Activated CD4-positive, alpha-beta memory T cell treated with anti-CD3 and anti-CD28 coated beads, Interleukin-2, amount 10 ng/mL, durations not matched to agents 7 days and 5 days (primary cell): ENCODE measurements around the gene ASGR2. TPM values are rescaled to one million over a fixed set of nuclear protein-coding genes. Genes with fewer than 3 reads are reported as not detected.

ENCODE experiments used
- CTCF ChIA-PET: fragments of 350-600 bp; sonication (Branson Sonifier 250); formaldehyde crosslinking; loops from one replicate; lab custom pipeline; 2021; ENCODE audit warnings: antibody characterized with exemption, inconsistent platforms; lab: Charles Lee
- POLR2A ChIA-PET: fragments of 350-600 bp; sonication (Branson Sonifier 250); formaldehyde crosslinking; loops from one replicate; lab custom pipeline; 2021; ENCODE audit warnings: antibody characterized with exemption; lab: Charles Lee
- DNase-seq: peaks from one replicate; pipeline ENCODE4 v3.0.0-alpha.2; 2020
- H3K27ac Mint-ChIP-seq: one replicate; pipeline ENCODE4 v1.8.0; 2021; ENCODE audit warnings: mild to moderate bottlenecking, mixed read lengths
- H3K27me3 Mint-ChIP-seq: one replicate; pipeline ENCODE4 v1.8.0; 2021; ENCODE audit warnings: mixed read lengths
- H3K36me3 Mint-ChIP-seq: one replicate; pipeline ENCODE4 v1.8.0; 2021; ENCODE audit warnings: low read depth, mixed read lengths
- H3K4me1 Mint-ChIP-seq: one replicate; pipeline ENCODE4 v1.8.0; 2021; ENCODE audit warnings: mixed read lengths
- H3K4me3 Mint-ChIP-seq: one replicate; pipeline ENCODE4 v1.8.0; 2021; ENCODE audit warnings: mild to moderate bottlenecking, mixed read lengths
- H3K9me3 Mint-ChIP-seq: one replicate; pipeline ENCODE4 v1.8.0; 2021; ENCODE audit warnings: mixed read lengths
- total RNA-seq, 2 experiments: library from RNA; stranded (reverse); gene quantifications; one replicate each; pipeline ENCODE4 v1.2.3, GENCODE V29; 2021

Gene ASGR2
- total RNA-seq, 2 experiments from 2014 or later = not detected

DNA sequence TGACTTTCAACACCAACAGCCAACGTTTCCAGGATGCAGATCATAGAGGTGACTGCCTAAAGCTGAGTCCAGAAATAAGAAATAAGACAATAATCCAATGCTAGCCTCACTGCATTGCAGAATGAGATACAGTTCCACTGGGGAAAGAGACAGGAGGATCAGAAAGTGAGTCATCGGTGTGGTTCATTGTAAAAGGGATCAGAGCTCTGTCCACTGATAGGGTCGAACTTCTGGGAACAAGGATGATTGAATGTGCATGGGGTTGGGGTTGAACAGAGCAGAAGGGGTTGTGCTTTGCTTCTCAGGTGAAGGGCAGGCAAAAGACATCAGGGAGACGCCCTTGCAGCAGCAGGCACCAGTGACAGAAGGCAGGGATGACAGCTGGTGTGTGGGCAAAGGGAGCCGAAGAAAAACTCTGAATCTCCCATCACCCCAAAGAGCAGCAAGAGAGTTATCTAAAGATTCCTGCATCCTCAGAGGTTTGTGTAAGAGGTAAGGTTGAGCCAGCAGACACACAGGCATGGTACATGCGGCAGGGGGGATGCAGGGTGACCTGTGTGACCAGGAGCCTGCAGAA, 51.0 kb downstream of the ASGR2 start:
- Mint-ChIP-seq H3K36me3 (peaks cover 5% of the 10 kb centered on the region), H3K27ac (no peak overlapping the region), H3K4me1 (peaks cover 7% of the 10 kb centered on the region), H3K27me3 (peaks cover 21% of the 10 kb centered on the region), H3K4me3 (no peak overlapping the region), H3K9me3 (peaks cover 12% of the 10 kb centered on the region)
- no peak for DNase-seq
- ChIA-PET CTCF (no interaction called here), POLR2A (no interaction called here)

DNA sequence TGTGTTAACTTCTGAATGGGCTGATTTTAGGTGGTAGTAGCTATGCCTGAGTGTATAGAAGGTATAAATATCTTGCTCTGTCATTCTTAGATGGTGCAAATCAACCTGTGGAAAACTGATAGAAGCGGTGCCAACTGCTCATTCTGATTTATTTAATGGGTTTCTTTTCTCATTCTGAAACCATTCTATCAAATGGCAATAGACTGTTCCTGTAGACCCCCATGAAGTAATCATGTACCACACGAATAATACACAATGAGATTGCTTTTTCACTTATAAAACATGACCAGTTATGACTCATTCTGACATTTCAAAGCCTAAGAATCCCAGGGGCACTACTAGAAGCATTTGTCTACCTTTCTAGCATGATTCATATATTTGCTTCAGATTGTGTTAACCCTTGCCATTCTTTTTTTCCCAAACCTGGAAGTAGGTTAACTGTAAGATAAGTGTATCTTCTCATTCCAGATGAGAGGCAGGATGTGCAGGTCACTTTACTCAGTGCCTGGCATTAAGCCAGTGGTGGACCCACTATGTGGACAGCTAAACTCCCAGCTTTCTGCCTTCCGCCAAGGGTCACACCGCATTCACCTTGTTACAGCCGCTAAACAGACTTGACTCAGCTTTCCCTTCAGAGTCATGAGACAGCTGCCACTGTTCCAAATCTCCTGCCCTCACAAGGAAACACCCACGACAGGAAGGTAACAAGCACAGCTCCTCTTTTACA, 54.3 kb downstream of the ASGR2 start:
- Mint-ChIP-seq H3K4me3 (no peak overlapping the region), H3K4me1 (peaks cover 7% of the 10 kb centered on the region), H3K27me3 (peaks cover 19% of the 10 kb centered on the region), H3K36me3 (no peaks in the 10 kb centered on the region), H3K27ac (peak overlapping the region; percentile 16), H3K9me3 (no peaks in the 10 kb centered on the region)
- ChIA-PET CTCF (interaction anchor here (1.1 to 1.2 kb wide), 2 partner anchors 116 to 149 kb away, joined by 3 read pairs; no protein-coding TSS in a partner anchor), POLR2A (no interaction called here)
- no peak for DNase-seq

DNA sequence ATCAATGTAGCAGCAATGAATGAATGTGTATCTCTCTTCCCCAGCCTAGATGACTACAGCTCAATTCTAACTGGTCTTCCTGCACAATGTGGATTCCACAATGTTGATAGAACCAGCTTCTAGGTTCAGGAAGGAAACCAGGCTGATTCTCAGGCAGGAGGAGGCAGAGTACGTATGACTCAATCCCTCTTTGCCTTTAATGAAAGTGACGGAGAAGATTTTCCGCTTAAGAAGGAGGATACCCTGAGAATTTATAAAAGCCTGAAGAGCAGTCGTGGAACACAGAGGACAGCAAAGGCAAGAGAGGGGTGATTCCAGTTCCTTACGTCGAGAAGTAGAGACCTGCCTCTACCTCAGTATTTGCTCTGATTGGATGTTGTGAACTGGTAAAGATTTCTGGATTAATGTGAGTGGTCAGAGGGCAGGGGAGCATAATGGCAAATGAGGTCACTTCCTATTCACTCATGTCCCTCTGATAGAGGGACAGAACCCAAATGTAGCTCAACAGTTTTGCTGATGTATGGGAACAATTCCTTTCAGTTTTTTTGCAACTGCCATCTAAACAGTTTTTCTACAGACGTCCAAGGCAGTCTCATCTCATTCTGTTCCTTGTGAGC, 55.7 kb downstream of the ASGR2 start:
- Mint-ChIP-seq H3K9me3 (no peaks in the 10 kb centered on the region), H3K27me3 (peaks cover 17% of the 10 kb centered on the region), H3K27ac (no peak overlapping the region), H3K36me3 (no peaks in the 10 kb centered on the region), H3K4me3 (no peak overlapping the region), H3K4me1 (peaks cover 7% of the 10 kb centered on the region)
- DNase-seq = no peak
- POLR2A ChIA-PET = no interaction called here
- CTCF ChIA-PET = no interaction called here

DNA sequence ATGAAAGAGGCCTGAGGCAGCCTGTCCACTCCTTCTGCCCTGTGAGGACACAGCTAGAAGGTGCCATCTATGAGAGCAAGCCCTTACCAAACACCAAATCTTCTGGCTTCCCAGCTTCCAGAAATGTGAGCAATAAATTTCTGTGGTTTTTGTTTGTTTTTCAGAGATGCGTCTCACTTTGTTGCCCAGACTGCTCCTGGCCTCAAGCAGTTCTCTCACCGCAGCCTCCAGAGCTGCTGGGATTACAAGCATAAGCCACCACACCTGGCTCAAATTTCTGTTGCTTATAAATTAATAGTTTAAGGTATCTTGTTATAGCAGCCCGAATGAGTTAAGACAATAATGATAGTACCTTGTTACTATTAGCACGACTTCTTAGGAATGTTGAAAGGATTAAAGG, 58.2 kb downstream of the ASGR2 start:
- DNase-seq = no peak
- Mint-ChIP-seq H3K27ac (no peak overlapping the region), H3K27me3 (peaks cover 10% of the 10 kb centered on the region), H3K9me3 (no peaks in the 10 kb centered on the region), H3K4me1 (peaks cover 5% of the 10 kb centered on the region), H3K4me3 (no peak overlapping the region), H3K36me3 (no peaks in the 10 kb centered on the region)
- POLR2A ChIA-PET = no interaction called here
- CTCF ChIA-PET = interaction anchor here (0.7 to 13.6 kb wide), 2 partner anchors 80 to 121 kb away, joined by 5 to 290 read pairs; no protein-coding TSS in a partner anchor

Other genes starting within 250 kb of the ASGR2 start
- gene ALOX12, start 118.8 kb downstream of the ASGR2 start, total RNA-seq = not detected
- gene RNASEK, start 102.2 kb downstream of the ASGR2 start, total RNA-seq = 100 to 1,000 TPM; 187 to 194 TPM
- gene BCL6B, start 91.8 kb downstream of the ASGR2 start, total RNA-seq = under 1 TPM; 0.80 to 0.88 TPM
- gene SLC16A13, start 78.8 kb downstream of the ASGR2 start, total RNA-seq = 10 to 100 TPM; 26.8 to 28.9 TPM
- under 1 TPM; 0.35 to 0.73 TPM for gene SLC16A11, start 70.7 kb downstream of the ASGR2 start, total RNA-seq
- not detected for gene CLEC10A, start 34.6 kb downstream of the ASGR2 start, total RNA-seq
- gene ASGR1, start 64.5 kb upstream of the ASGR2 start, total RNA-seq = under 1 TPM; 0.60 to 0.73 TPM
- gene DLG4, start 105.0 kb upstream of the ASGR2 start, total RNA-seq = 1 to 10 TPM; 5.2 to 5.3 TPM
- 100 to 1,000 TPM; 364 to 370 TPM for gene ACADVL, start 105.1 kb upstream of the ASGR2 start, total RNA-seq
- 10 to 100 TPM; 47.2 to 49.1 TPM for gene DVL2, start 119.7 kb upstream of the ASGR2 start, total RNA-seq
- 10 to 100 TPM; 45.9 to 53.1 TPM for gene PHF23, start 124.6 kb upstream of the ASGR2 start, total RNA-seq
- 100 to 1,000 TPM; 303 to 313 TPM for gene GABARAP, start 127.6 kb upstream of the ASGR2 start, total RNA-seq
- 100 to 1,000 TPM; 170 to 175 TPM for gene CTDNEP1, start 136.9 kb upstream of the ASGR2 start, total RNA-seq
- gene ELP5, start 137.4 kb upstream of the ASGR2 start, total RNA-seq = 10 to 100 TPM; 40.4 to 42.1 TPM
- gene CLDN7, start 147.7 kb upstream of the ASGR2 start, total RNA-seq = under 1 TPM; 0.15 to 0.80 TPM
- gene SLC2A4, start 166.9 kb upstream of the ASGR2 start, total RNA-seq = not detected
- 1 to 10 TPM; 1.5 to 1.6 TPM for gene YBX2, start 179.8 kb upstream of the ASGR2 start, total RNA-seq
- gene EIF5A, start 192.8 kb upstream of the ASGR2 start, total RNA-seq = 100 to 1,000 TPM; 419 to 420 TPM
- gene GPS2, start 200.5 kb upstream of the ASGR2 start, total RNA-seq = 10 to 100 TPM; 69.8 to 74.7 TPM
- gene NEURL4, start 214.5 kb upstream of the ASGR2 start, total RNA-seq = 10 to 100 TPM; 28.4 to 31.2 TPM
- gene ACAP1, start 221.7 kb upstream of the ASGR2 start, total RNA-seq = 100 to 1,000 TPM; 682 to 709 TPM
- 1 to 10 TPM; 5.8 to 5.9 TPM for gene KCTD11, start 237.3 kb upstream of the ASGR2 start, total RNA-seq
- not detected for gene TMEM95, start 240.3 kb upstream of the ASGR2 start, total RNA-seq